GM21360 (cell line): ENCODE data around the gene PXK.

Source experiments
- ATAC-seq: cut with Tn5 transposase; IDR thresholded peaks from one replicate; pipeline ENCODE4 v1.9.1; 2021; ENCODE audit warnings: mild to moderate bottlenecking, moderate library complexity; ENCODE audit not compliant: unreplicated experiment

PXK gene

DNA sequence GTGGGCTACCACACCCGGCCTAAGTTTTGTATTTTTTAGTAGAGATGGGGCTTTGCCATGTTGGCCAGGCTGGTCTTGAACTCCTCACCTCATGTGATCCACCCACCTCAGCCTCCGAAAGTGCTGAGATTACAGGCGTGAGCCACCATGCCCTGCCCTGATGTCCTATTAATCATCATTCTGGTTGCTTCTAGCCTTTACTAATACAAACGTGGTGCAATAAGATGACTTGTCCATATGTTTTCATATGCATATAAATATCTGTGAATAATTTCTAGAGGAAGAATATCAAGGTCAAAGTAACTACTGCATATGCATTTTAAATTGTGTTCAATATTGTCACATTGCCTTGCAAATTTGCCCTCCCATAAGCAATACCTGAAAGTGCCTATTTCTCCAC is 126.5 kb downstream of the PXK start:
- ATAC-seq = no peak

GRCh38 chr3:58462829-58463180 is 130.1 kb downstream of the PXK start:
- ATAC-seq = no peak

- ATAC-seq = peak; percentile 90
Measured at GRCh38 chr3:58463181-58463941, 130.7 kb downstream of the PXK start.

DNA sequence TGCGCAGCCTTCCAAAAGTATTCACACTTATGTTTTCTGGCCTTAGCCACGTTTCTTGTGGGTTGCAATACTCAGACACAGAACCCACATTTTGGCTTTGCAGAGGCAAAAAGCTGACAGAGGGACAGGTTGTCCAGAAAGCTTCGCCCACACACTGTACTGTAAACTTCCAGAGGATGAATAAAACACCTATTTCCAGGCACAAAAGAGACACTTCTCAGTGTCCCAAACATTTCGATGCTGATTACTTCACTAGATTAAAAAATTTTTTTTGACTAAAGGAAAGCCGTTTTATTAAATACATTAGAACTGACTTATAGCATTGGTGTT is 131.2 kb downstream of the PXK start:
- no peak for ATAC-seq

- ATAC-seq = no peak
Measured at GRCh38 chr3:58464866-58465265, 132.2 kb downstream of the PXK start.

GRCh38 chr3:58466899-58467563 is 134.3 kb downstream of the PXK start:
- no peak for ATAC-seq

DNA sequence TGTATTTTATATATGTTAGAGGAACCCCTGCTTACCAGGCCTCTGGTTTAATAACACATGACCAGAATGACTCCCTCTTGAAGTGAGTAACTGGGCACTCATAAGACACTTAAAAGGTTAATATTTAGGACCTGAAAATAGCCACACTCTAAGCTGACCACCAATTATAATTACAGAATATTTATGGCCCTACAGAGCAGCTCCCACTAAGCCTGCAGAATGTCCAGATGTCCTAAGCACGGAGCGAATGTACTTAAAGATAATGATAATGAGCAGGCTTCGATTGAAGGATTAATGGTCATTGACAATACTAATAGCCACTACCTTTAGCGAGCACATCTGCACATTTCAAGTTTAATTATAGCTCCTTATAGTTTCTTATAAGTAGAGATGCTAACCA is 136.4 kb downstream of the PXK start:
- no peak for ATAC-seq

DNA sequence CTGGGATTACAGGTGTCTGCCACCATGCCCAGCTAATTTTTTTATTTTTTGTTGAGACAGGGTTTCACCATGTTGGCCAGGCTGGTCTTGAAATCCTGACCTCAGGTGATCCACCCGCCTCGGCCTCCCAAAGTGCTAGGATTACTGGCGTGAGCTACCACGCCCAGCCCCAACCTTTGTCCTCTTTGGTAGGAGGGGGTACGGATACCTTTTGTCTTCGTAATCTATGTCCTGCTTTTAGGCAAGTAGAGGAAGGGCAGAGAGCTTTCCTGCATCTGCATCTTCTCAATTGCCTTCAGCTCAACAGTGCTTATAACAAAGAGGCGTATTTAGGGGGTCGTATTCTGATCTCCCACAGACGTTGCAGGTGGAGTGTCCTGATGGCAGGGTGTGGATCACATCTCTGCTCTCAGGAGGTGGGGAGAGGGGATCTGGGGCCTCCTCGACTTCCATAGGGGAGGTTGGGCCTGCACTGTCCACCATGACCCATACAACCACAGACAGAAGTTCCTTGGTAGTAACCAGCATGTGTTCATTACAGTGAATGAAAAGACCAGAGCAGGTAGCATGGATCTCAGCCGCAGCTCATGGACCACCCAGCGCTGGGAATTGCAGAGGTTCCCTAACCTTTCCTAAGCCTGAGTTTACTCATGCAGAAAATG is 137.8 kb downstream of the PXK start:
- ATAC-seq = no peak

DNA sequence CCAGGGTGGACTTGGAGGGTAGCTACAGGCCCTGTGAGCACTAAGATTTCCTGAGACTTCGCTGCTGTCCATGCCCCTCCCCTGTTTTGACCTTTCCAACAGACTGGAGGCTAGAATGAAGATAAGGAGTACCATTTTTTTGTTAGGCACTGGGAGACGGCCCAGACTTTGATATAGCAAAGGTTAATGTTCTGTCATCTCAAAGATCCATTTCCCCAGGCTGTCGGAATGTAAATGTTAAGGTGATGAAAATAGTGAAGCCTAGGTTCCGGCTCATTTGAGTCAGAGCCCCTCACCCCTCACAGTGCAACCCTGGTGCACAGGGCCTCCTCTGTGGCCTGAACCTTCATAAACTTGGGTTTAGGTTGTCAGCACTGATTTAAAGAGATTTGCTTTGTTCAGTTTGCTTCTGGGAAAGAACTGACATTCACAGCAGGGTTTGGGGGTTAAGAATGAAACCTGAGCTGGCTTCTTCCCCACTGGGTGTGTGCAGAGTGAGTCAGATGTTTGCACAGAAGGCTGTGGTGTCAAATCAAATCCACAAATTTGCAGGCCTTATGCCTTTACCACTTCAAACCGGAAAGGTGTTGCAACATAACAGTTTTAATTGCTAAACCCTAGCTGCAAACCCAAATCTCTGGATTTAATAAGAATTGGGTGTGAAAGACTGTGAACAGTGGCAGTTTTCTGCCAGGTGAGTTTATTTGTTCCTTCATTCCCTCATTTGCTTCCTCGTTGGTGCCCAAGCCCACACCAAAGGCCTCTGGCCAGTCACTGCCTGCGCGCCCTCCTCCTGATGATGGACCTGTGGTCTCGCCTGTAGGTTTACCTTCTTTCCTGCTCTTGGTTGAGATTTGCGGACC is 138.6 kb downstream of the PXK start:
- ATAC-seq = no peak

DNA sequence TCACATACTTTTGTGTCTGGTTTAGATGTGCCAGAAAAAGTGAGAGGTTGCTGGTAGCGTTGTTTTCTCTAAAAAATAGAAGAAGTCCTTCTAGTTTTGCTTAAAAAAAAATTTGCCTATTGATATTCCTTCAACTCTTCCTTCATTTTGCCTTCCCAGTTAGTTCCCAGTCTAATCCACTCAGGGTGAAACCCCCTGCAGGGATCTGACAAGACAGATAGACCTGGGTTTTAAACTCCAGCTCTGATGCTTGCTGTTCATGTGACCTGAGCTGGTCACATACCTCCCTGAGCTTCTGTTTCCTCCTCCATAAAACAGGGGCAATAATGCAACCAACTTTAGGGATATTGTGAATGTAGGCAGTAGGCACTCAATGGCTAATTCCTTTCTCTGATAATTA is 140.6 kb downstream of the PXK start:
- no peak for ATAC-seq

DNA sequence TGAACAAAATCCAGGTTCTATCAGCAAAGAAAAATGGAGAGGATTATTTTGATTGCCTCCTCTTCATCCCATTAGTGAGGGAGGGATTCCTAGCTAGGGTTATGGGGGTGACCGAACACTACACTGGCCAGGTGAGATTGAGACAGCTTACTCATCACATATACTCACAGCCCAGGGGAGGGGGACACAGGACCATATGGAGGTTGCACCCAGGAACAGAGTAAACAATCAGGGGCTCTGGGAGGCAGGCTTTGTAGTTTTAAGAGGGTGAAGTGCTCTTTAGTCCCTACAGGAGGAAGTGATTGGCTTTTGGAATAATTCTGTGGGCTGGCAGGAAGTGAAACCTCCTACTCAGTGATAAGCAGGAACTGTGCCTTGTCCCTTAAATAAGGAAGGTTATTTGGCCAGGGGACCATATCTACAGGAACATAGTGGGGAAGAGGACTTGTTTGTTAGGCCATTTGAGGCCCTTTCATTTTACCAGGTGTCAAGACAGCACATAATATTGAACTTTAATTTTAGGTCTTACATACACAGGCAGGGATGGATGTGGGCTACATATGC is 141.7 kb downstream of the PXK start:
- ATAC-seq = no peak

- ATAC-seq = no peak
Measured at GRCh38 chr3:58474967-58475578, 142.4 kb downstream of the PXK start.
